ENCODE results near the gene EYS.

DNA sequence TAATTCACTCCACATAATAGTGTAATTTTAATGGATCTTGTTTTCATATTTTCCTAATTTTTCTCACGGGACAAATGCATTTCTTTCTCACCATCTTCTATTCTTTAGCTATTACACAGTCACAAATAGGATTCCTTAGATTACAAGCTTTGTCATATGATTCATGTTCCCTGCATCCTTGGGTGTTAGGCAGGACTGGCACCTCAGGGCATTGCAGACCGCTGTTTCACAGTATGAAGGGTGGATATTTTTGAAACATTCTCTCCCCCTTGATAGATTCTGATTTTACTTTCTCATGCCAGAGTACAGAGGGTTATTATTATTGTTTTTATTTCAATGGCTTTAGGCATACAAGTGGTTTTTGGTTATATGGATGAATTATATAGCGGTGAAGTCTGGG is 1469.0 kb downstream of the EYS start:
- no peak for TF ChIP-seq CTCF (IDR thresholded peaks at IDR 0.05)
- no peak for TF ChIP-seq POLR2AphosphoS5 (IDR thresholded peaks at IDR 0.05)
- no peak for TF ChIP-seq POLR2A (IDR thresholded peaks at IDR 0.05)
